ENCODE measurements around the gene TTLL10.
"Not testable (repeated sequence)": the region's sequence is repeated elsewhere in the genome, so short reads cannot be mapped to it uniquely, and the experiment has no call there.

TTLL10 gene

GRCh38 chr1:1194723-1195122 lies 21.0 kb downstream of the TTLL10 start:
- no peak for DNase-seq

GRCh38 chr1:1195726-1196125 lies 22.0 kb downstream of the TTLL10 start:
- DNase-seq, result not testable (repeated sequence)

GRCh38 chr1:1196431-1197187 lies 22.9 kb downstream of the TTLL10 start:
- no peak for DNase-seq

GRCh38 chr1:1197188-1197500 lies 23.5 kb downstream of the TTLL10 start:
- no peak for DNase-seq

- DNase-seq, result no peak
Measured at GRCh38 chr1:1197551-1198422, 24.1 kb downstream of the TTLL10 start.

GRCh38 chr1:1198423-1199140 lies 24.9 kb downstream of the TTLL10 start:
- no peak for DNase-seq

- DNase-seq, result no peak
Measured at GRCh38 chr1:1199141-1199960, 25.7 kb downstream of the TTLL10 start.

- DNase-seq, result no peak
Measured at GRCh38 chr1:1199961-1200875, 26.5 kb downstream of the TTLL10 start.

- DNase-seq, result peak; percentile 89 to 90
Measured at GRCh38 chr1:1200876-1201810, 27.5 kb downstream of the TTLL10 start.

- DNase-seq, result no peak
Measured at GRCh38 chr1:1202831-1203560, 29.3 kb downstream of the TTLL10 start.

- no peak for DNase-seq
Measured at GRCh38 chr1:1203561-1204424, 30.1 kb downstream of the TTLL10 start.

GRCh38 chr1:1204425-1204920 lies 30.8 kb downstream of the TTLL10 start:
- no peak for DNase-seq

- peak in 1 of 2 experiments; percentile 38 for DNase-seq
Measured at GRCh38 chr1:1204998-1205768, 31.5 kb downstream of the TTLL10 start.

- peak in 1 of 2 experiments; percentile 38 for DNase-seq
Measured at GRCh38 chr1:1205769-1206375, 32.2 kb downstream of the TTLL10 start.

GRCh38 chr1:1206376-1206965 lies 32.8 kb downstream of the TTLL10 start, which contains the start of gene TNFRSF18:
Gene TNFRSF18 (minus strand): TSS chr1:1206592. CDS start chr1:1206571, 21 bp downstream.
- DNase-seq, result peak; percentile 76 to 82

- DNase-seq, result peak in 1 of 2 experiments; percentile 58
Measured at GRCh38 chr1:1206966-1207531, 33.4 kb downstream of the TTLL10 start.

Measured in activated CD4-positive, alpha-beta T cell treated with anti-CD3 and anti-CD28 coated beads, Interleukin-2, amount 50 U/mL, for 48 hours (primary cell).